Upper lobe of right lung (tissue), 1 donor: ENCODE measurements around the gene TUBGCP3. TPM values are rescaled to one million over a fixed set of nuclear protein-coding genes. Genes with fewer than 3 reads are reported as not detected.

Experiments
- ATAC-seq: fragments of 200-7000 bp; cut with Tn5 transposase; one replicate; pipeline ENCODE4 v1.9.1; 2020; ENCODE audit warnings: mild to moderate bottlenecking, moderate library complexity
- DNase-seq: peaks from one replicate; pipeline ENCODE4 v3.0.0-alpha.2; 2020
- H3K27ac ChIP-seq: fragments of 200-600 bp; one replicate; pipeline ENCODE4 v1.8.0; 2022
- H3K27me3 ChIP-seq: fragments of 200-600 bp; one replicate; pipeline ENCODE4 v1.8.0; 2022; ENCODE audit warnings: mild to moderate bottlenecking
- H3K36me3 ChIP-seq: fragments of 200-600 bp; one replicate; pipeline ENCODE4 v1.8.0; 2022
- H3K4me1 ChIP-seq: fragments of 200-600 bp; one replicate; pipeline ENCODE4 v1.8.0; 2022
- H3K4me3 ChIP-seq: fragments of 200-600 bp; one replicate; pipeline ENCODE4 v1.8.0; 2022; ENCODE audit warnings: mild to moderate bottlenecking
- H3K9me3 ChIP-seq: fragments of 200-600 bp; one replicate; pipeline ENCODE4 v1.8.0; 2022
- CTCF ChIP-seq: fragments of 200-600 bp; IDR thresholded peaks from one replicate; pipeline ENCODE4 v1.8.0; 2022; ENCODE audit warnings: antibody characterized with exemption
- intact Hi-C: fragments of 100-400 bp; cut with DNase I; formaldehyde crosslinking; loops from one replicate; pipeline ENCODE4 v1.11.0; 2022
- total RNA-seq: library from RNA; stranded (reverse); fragmentation: NEBNext Ultra II Directional; extraction: Animal tissue kit (Norgen Biotek cat#: 25700); gene quantifications from one replicate; pipeline ENCODE4 v1.2.1, GENCODE V29; 2021
- donor health status: DM: no; HTN: yes; CAD: no; lungs with severe emphysema.

The TUBGCP3 gene
- total RNA-seq, 1 donor from 2014 or later = 33.9 TPM

- H3K27ac ChIP-seq = no peak overlapping the region
Measured at GRCh38 chr13:112580211-112580610, 7.7 kb downstream of the TUBGCP3 start.

GRCh38 chr13:112579310-112579843 lies 8.6 kb downstream of the TUBGCP3 start:
- Histone ChIP-seq H3K4me1 (peaks cover 19% of the 10 kb centered on the region), H3K9me3 (no peaks in the 10 kb centered on the region), H3K27me3 (no peaks in the 10 kb centered on the region), H3K4me3 (no peak overlapping the region), H3K27ac (no peak overlapping the region), H3K36me3 (no peaks in the 10 kb centered on the region)
- intact Hi-C loops = no loop called here
- TF ChIP-seq CTCF = no peak
- no peak for ATAC-seq
- DNase-seq = no peak

More at GRCh38 chr13:112580211-112580610, 7.7 kb downstream of the TUBGCP3 start:
- Histone ChIP-seq H3K9me3 (no peaks in the 10 kb centered on the region), H3K4me3 (no peak overlapping the region), H3K36me3 (no peaks in the 10 kb centered on the region), H3K27me3 (no peaks in the 10 kb centered on the region), H3K4me1 (peaks cover 10% of the 10 kb centered on the region)
- TF ChIP-seq CTCF = no peak
- intact Hi-C loops = no loop called here
- DNase-seq (no peak), ATAC-seq (no peak)

- Histone ChIP-seq H3K36me3 (no peaks in the 10 kb centered on the region), H3K27ac (no peak overlapping the region), H3K27me3 (no peaks in the 10 kb centered on the region), H3K9me3 (no peaks in the 10 kb centered on the region), H3K4me3 (no peak overlapping the region), H3K4me1 (peaks cover 36% of the 10 kb centered on the region)
- intact Hi-C loops = no loop called here
- no peak for TF ChIP-seq CTCF
- DNase-seq (no peak), ATAC-seq (no peak)
Measured at GRCh38 chr13:112576768-112577167, 11.2 kb downstream of the TUBGCP3 start.

- Histone ChIP-seq H3K9me3 (no peaks in the 10 kb centered on the region), H3K4me3 (no peak overlapping the region), H3K4me1 (peaks cover 36% of the 10 kb centered on the region), H3K27me3 (no peaks in the 10 kb centered on the region), H3K36me3 (no peaks in the 10 kb centered on the region), H3K27ac (no peak overlapping the region)
- TF ChIP-seq CTCF = no peak
- ATAC-seq = no peak
- intact Hi-C loops = no loop called here
- DNase-seq = no peak
Measured at GRCh38 chr13:112576191-112576590, 11.8 kb downstream of the TUBGCP3 start.

GRCh38 chr13:112575675-112576074 lies 12.3 kb downstream of the TUBGCP3 start:
- Histone ChIP-seq H3K27ac (no peak overlapping the region), H3K9me3 (no peaks in the 10 kb centered on the region), H3K27me3 (no peaks in the 10 kb centered on the region), H3K4me1 (peaks cover 36% of the 10 kb centered on the region), H3K36me3 (no peaks in the 10 kb centered on the region), H3K4me3 (no peak overlapping the region)
- DNase-seq (no peak), ATAC-seq (peak; percentile 37)
- intact Hi-C loops = no loop called here
- no peak for TF ChIP-seq CTCF
